ENCODE data around the gene ZER1. TPM values are rescaled to one million over a fixed set of nuclear protein-coding genes. Genes with fewer than 3 reads are reported as not detected.
A peak's percentile ranks its signal among the peaks of the same experiment; 100 is the strongest.
"Not testable (repeated sequence)": the region's sequence is repeated elsewhere in the genome, so short reads cannot be mapped to it uniquely, and the experiment has no call there.

Gene ZER1
- total RNA-seq, 2 experiments from 2014 or later = 11.0 to 15.1 TPM

GRCh38 chr9:128702445-128702948 lies 69.2 kb downstream of the ZER1 start, which contains the start of gene PKN3:
Gene PKN3, plus strand, starts transcription at chr9:128702503. Its CDS starts 413 bp downstream, at chr9:128702916.
- no peaks in the 10 kb centered on the region for H3K79me2 ChIP-seq (ENCODE audit: insufficient read depth, low read depth, low read length)
- peak within 1 kb of the TSS; percentile 88 for H2AFZ ChIP-seq (ENCODE audit: low read length)
- peak within 1 kb of the TSS; percentile 80 for H3K4me2 ChIP-seq (ENCODE audit: low read length)
- intact Hi-C loops (cut with micrococcal nuclease; ENCODE audit: unreplicated experiment) = no loop called here
- no TSS peak for BruUV-seq (replicated peaks)
- ChIA-PET POLR2A (interaction anchor here (0.6 kb wide), 2 partner anchors 61 to 272 kb away, joined by 3 to 4 read pairs; no protein-coding TSS in a partner anchor), CTCF (ENCODE audit: unreplicated experiment) (interaction anchor here (0.5 to 0.6 kb wide), 2 partner anchors 35 to 115 kb away, joined by 3 read pairs; no protein-coding TSS in a partner anchor)
- H3K4me1 ChIP-seq (ENCODE audit: insufficient read depth, low read length, poor library complexity, severe bottlenecking) = peaks cover 17% of the 10 kb centered on the region
- no peaks in the 10 kb centered on the region for H3K9me2 ChIP-seq (ENCODE audit: insufficient read depth, low read length)
- no peak within 1 kb of the TSS for H3K27ac ChIP-seq (ENCODE audit: low read depth, low read length, poor library complexity, severe bottlenecking)
- peak within 1 kb of the TSS; percentile 72 for H3K4me3 ChIP-seq (ENCODE audit: low read depth, low read length, poor library complexity, severe bottlenecking)
- H3K9me3 ChIP-seq (ENCODE audit: low read length) = no peaks in the 10 kb centered on the region
- TF ChIP-seq, protein P1, sequence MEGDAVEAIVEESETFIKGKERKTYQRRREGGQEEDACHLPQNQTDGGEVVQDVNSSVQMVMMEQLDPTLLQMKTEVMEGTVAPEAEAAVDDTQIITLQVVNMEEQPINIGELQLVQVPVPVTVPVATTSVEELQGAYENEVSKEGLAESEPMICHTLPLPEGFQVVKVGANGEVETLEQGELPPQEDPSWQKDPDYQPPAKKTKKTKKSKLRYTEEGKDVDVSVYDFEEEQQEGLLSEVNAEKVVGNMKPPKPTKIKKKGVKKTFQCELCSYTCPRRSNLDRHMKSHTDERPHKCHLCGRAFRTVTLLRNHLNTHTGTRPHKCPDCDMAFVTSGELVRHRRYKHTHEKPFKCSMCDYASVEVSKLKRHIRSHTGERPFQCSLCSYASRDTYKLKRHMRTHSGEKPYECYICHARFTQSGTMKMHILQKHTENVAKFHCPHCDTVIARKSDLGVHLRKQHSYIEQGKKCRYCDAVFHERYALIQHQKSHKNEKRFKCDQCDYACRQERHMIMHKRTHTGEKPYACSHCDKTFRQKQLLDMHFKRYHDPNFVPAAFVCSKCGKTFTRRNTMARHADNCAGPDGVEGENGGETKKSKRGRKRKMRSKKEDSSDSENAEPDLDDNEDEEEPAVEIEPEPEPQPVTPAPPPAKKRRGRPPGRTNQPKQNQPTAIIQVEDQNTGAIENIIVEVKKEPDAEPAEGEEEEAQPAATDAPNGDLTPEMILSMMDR (conservative IDR thresholded peaks at IDR 0.05; ENCODE audit: low read length) = peak; percentile 93
- no peak for TF ChIP-seq EZH2phosphoT487 (IDR thresholded peaks at IDR 0.05; ENCODE audit: borderline replicate concordance, low read depth, low read length)
- H4K20me1 ChIP-seq (ENCODE audit: insufficient read depth, low read length) = no peaks in the 10 kb centered on the region
- H3K36me3 ChIP-seq (ENCODE audit: insufficient read depth, low read length) = peaks cover 14% of the 10 kb centered on the region
- DNase-seq (ENCODE audit: low spot score) = peak; percentile 84

- TF ChIP-seq, protein P1 (conservative IDR thresholded peaks at IDR 0.05; ENCODE audit: low read length) = no peak
- no peak for TF ChIP-seq EZH2phosphoT487 (IDR thresholded peaks at IDR 0.05; ENCODE audit: borderline replicate concordance, low read depth, low read length)
- Histone ChIP-seq H3K4me2 (ENCODE audit: low read length) (no peak overlapping the region), H3K9me2 (ENCODE audit: insufficient read depth, low read length) (no peaks in the 10 kb centered on the region), H3K4me3 (ENCODE audit: low read depth, low read length, poor library complexity, severe bottlenecking) (no peak overlapping the region), H4K20me1 (ENCODE audit: insufficient read depth, low read length) (no peaks in the 10 kb centered on the region), H3K27ac (ENCODE audit: low read depth, low read length, poor library complexity, severe bottlenecking) (no peak overlapping the region), H3K9me3 (ENCODE audit: low read length) (no peaks in the 10 kb centered on the region), H3K4me1 (ENCODE audit: insufficient read depth, low read length, poor library complexity, severe bottlenecking) (peaks cover 17% of the 10 kb centered on the region), H3K36me3 (ENCODE audit: insufficient read depth, low read length) (peaks cover 26% of the 10 kb centered on the region), H2AFZ (ENCODE audit: low read length) (no peak overlapping the region), H3K79me2 (ENCODE audit: insufficient read depth, low read depth, low read length) (no peaks in the 10 kb centered on the region)
- intact Hi-C loops (cut with micrococcal nuclease; ENCODE audit: unreplicated experiment) = no loop called here
- BruUV-seq (replicated peaks) = no TSS peak
- no peak for DNase-seq (ENCODE audit: low spot score)
- POLR2A ChIA-PET = interaction anchor here (0.7 kb wide), 1 partner anchor 11 kb away, joined by 4 read pairs; no protein-coding TSS in a partner anchor
- CTCF ChIA-PET (ENCODE audit: unreplicated experiment) = no interaction called here
Observed at GRCh38 chr9:128701227-128701854, 70.4 kb downstream of the ZER1 start.

- H3K4me2 ChIP-seq (ENCODE audit: low read length); CTCF ChIA-PET (ENCODE audit: unreplicated experiment); H3K79me2 ChIP-seq (ENCODE audit: insufficient read depth, low read depth, low read length); H3K9me3 ChIP-seq (ENCODE audit: low read length); H3K4me3 ChIP-seq (ENCODE audit: low read depth, low read length, poor library complexity, severe bottlenecking); H3K9me2 ChIP-seq (ENCODE audit: insufficient read depth, low read length); DNase-seq (ENCODE audit: low spot score); H2AFZ ChIP-seq (ENCODE audit: low read length); intact Hi-C loops (cut with micrococcal nuclease; ENCODE audit: unreplicated experiment); BruUV-seq (replicated peaks); H4K20me1 ChIP-seq (ENCODE audit: insufficient read depth, low read length); POLR2A ChIA-PET; H3K27ac ChIP-seq (ENCODE audit: low read depth, low read length, poor library complexity, severe bottlenecking): not testable (repeated sequence)
- peaks cover 17% of the 10 kb centered on the region for H3K4me1 ChIP-seq (ENCODE audit: insufficient read depth, low read length, poor library complexity, severe bottlenecking)
- H3K36me3 ChIP-seq (ENCODE audit: insufficient read depth, low read length) = peaks cover 41% of the 10 kb centered on the region
Observed at GRCh38 chr9:128699096-128699795, 72.5 kb downstream of the ZER1 start.

Data from OCI-LY7 (cell line).